Cardiac muscle cell (in vitro differentiated cells and primary cell): ENCODE results near the gene PRTFDC1. TPM values are rescaled to one million over a fixed set of nuclear protein-coding genes. Genes with fewer than 3 reads are reported as not detected.

Experiments used
- DNase-seq, 2 donors: peaks; one replicate each; pipeline versions ENCODE4 v3.0.0 to v3.0.0-alpha.2; 2010 to 2017; ENCODE audit warnings: low read depth in 1 of 2, low spot score in 1 of 2
- H3K27ac ChIP-seq: fragments of 200-600 bp; sonication (generic); 2 replicates; pipeline ENCODE4 v1.5.1; 2016
- H3K27me3 ChIP-seq: fragments of 200-600 bp; sonication (generic); 2 replicates; pipeline ENCODE4 v1.6.0; 2016; ENCODE audit warnings: control low read depth
- H3K36me3 ChIP-seq: fragments of 200-600 bp; sonication (generic); 2 replicates; pipeline ENCODE4 v1.5.1; 2016; ENCODE audit warnings: control low read depth
- H3K4me1 ChIP-seq: fragments of 200-600 bp; sonication (generic); 2 replicates; pipeline ENCODE4 v1.8.1; 2017; ENCODE audit warnings: low read depth, mild to moderate bottlenecking, mixed run types
- H3K4me3 ChIP-seq: fragments of 200-600 bp; sonication (generic); 2 replicates; pipeline ENCODE4 v1.5.1; 2016; ENCODE audit warnings: mild to moderate bottlenecking
- H3K9me3 ChIP-seq: fragments of 200-600 bp; sonication (generic); 2 replicates; pipeline ENCODE4 v1.5.1; 2017; ENCODE audit warnings: low read depth, mild to moderate bottlenecking, control low read depth
- polyA plus RNA-seq: library from polyadenylated mRNA; unstranded; fragments of >200 nt; fragmentation: Nextera tagmentation; extraction: Ambion mirVana; gene quantifications from 2 replicates; pipeline ENCODE4 v1.2.1, GENCODE V29; 2016
- total RNA-seq: library from RNA; depleted of rRNA; stranded (reverse); fragments of >200 nt; gene quantifications from 2 replicates; pipeline ENCODE4 v1.2.3, GENCODE V29; 2016
- TF ChIP-seq, protein P1 (sequence below): IDR thresholded peaks from 2 replicates; pipeline ENCODE4 v1.5.1; 2012; ENCODE audit warnings: low read depth, mild to moderate bottlenecking, low read length

The PRTFDC1 gene
- total and polyA plus RNA-seq, 2 experiments from 2014 or later: 3.1 to 3.8 TPM

DNA sequence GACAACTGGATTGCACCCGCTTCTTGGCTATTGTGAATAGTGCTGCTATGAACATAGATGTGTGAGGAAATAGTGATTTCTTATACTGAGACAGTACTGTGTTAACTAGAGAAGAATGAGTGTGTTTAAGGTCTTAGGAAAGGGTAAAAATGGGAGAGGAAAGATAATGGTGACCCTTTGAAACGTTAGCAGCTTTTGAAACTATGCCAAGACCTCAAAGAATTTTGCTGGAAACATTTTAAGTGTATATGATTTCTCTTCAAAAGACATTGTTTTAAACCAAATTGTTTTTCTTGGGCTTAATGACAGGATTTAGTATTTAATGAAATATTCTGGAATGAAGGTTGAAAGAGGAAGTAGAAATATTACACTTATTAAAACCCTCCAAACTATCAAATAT is 127.9 kb downstream of the PRTFDC1 start:
- Histone ChIP-seq H3K27me3 (no peaks in the 10 kb centered on the region), H3K4me3 (no peak overlapping the region), H3K9me3 (no peaks in the 10 kb centered on the region), H3K27ac (no peak overlapping the region), H3K36me3 (no peaks in the 10 kb centered on the region), H3K4me1 (no peaks in the 10 kb centered on the region)
- TF ChIP-seq, protein P1, sequence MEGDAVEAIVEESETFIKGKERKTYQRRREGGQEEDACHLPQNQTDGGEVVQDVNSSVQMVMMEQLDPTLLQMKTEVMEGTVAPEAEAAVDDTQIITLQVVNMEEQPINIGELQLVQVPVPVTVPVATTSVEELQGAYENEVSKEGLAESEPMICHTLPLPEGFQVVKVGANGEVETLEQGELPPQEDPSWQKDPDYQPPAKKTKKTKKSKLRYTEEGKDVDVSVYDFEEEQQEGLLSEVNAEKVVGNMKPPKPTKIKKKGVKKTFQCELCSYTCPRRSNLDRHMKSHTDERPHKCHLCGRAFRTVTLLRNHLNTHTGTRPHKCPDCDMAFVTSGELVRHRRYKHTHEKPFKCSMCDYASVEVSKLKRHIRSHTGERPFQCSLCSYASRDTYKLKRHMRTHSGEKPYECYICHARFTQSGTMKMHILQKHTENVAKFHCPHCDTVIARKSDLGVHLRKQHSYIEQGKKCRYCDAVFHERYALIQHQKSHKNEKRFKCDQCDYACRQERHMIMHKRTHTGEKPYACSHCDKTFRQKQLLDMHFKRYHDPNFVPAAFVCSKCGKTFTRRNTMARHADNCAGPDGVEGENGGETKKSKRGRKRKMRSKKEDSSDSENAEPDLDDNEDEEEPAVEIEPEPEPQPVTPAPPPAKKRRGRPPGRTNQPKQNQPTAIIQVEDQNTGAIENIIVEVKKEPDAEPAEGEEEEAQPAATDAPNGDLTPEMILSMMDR: no peak
- DNase-seq: peak in 1 of 2 donors; percentile 45

DNA sequence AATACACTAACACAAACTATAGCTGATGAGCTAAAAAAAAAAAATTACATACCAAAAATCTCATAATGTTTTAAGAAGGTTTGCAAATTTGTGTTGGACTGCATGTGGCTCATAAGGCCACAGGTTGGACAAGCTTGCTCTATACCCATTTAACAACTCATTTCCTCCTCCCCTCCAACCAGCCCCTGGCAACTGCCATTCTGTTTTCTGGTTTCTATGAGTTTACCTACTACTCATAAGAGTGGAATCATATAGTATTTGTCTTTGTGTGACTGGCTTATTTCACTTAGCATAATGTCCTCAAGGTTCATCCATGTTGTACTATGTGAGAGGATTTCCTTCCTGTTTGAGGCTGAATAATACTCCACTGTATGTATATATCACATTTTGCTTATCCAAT is 128.3 kb downstream of the PRTFDC1 start:
- H3K9me3 ChIP-seq: no peaks in the 10 kb centered on the region
- no peaks in the 10 kb centered on the region for H3K27me3 ChIP-seq
- no peak overlapping the region for H3K27ac ChIP-seq
- H3K36me3 ChIP-seq: no peaks in the 10 kb centered on the region
- DNase-seq: no peak
- TF ChIP-seq, protein P1: no peak
- no peak overlapping the region for H3K4me3 ChIP-seq
- H3K4me1 ChIP-seq: no peaks in the 10 kb centered on the region

DNA sequence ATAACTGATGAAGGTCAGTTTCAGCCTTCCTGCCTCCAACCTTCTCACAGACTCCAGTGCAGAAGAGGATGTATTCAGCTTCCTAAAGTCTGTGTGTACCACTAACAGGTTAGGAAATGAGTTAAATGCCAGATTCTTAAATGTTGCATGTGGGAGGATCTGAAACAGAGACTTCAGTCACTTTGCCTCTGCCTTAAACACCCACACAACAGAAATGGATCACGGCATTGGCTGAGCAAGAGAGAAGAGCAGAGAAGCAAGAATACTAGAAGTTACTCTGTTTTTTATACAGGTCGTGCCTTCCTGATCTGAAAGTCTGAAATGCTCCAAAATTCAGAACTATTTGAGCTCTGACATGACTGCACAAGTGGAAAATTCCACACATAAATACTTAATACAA is 129.8 kb downstream of the PRTFDC1 start:
- no peak for DNase-seq
- Histone ChIP-seq H3K4me3 (no peak overlapping the region), H3K9me3 (no peaks in the 10 kb centered on the region), H3K27me3 (no peaks in the 10 kb centered on the region), H3K4me1 (no peaks in the 10 kb centered on the region), H3K36me3 (no peaks in the 10 kb centered on the region), H3K27ac (no peak overlapping the region)
- TF ChIP-seq, protein P1: no peak

DNA sequence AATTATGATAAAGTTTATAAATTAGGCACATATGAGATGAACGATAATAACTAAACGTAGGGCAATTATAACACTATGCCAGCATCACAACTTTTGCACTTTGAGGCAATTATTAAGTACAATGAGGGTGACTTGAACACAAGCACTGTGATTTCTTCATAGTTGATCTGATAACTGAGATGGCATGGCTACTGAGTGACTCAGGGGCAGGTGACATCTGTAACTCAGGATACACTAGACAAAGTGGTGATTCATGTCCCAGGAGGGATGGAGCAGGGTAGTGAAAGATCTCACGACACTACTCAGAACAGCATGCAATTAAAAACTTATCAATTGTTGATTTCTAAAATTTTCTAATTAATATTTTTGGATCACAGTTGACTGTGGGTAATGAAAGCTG is 130.4 kb downstream of the PRTFDC1 start:
- TF ChIP-seq, protein P1: no peak
- Histone ChIP-seq H3K4me1 (no peaks in the 10 kb centered on the region), H3K27me3 (no peaks in the 10 kb centered on the region), H3K36me3 (no peaks in the 10 kb centered on the region), H3K27ac (no peak overlapping the region), H3K9me3 (no peaks in the 10 kb centered on the region), H3K4me3 (no peak overlapping the region)
- DNase-seq: no peak

DNA sequence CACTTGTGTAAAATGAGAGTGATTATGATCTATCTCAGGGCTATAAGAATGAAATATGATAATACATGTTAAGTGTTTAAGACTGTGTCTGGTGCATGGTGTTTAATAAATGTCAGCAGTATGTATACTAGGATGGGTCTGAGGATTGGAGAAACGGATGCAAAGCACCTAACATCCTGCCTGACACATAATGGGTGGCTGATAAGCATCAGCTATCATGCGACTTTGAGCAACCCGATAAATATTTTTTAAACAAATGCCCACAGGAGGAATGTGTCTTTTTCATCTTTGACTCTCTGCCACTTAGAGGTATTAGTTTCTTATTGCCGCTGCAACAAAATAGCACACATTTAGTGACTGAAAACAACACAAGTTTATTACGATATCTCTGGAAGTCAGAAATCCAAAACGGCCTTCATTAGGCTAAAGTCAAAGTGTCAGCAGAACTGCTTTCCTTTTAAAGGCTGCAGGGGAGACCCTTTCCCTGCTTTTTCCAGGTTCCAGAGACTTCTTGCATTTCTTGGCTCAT is 135.5 kb downstream of the PRTFDC1 start:
- TF ChIP-seq, protein P1: no peak
- Histone ChIP-seq H3K27me3 (no peaks in the 10 kb centered on the region), H3K36me3 (no peaks in the 10 kb centered on the region), H3K27ac (no peak overlapping the region), H3K4me3 (no peak overlapping the region), H3K4me1 (no peaks in the 10 kb centered on the region), H3K9me3 (no peaks in the 10 kb centered on the region)
- DNase-seq: no peak
